Neural progenitor cell (in vitro differentiated cells): ENCODE results near the gene UBR3. TPM values are rescaled to one million over a fixed set of nuclear protein-coding genes. Genes with fewer than 3 reads are reported as not detected.
A peak's percentile ranks its signal among the peaks of the same experiment; 100 is the strongest.

Experiments used
- DNase-seq: peaks from one replicate; pipeline ENCODE4 v3.0.0-alpha.2; 2016; ENCODE audit warnings: low spot score
- H2AFZ ChIP-seq: fragments of 200-600 bp; sonication (generic); replicated peaks from 2 replicates; pipeline ENCODE4 v1.6.1; 2016; ENCODE audit warnings: antibody characterized with exemption
- H3F3A ChIP-seq: fragments of 200-600 bp; sonication (generic); 2 replicates; pipeline ENCODE4 v1.6.1; 2016; ENCODE audit warnings: antibody characterized with exemption, low read depth
- H3K27ac ChIP-seq: fragments of 200-600 bp; sonication (generic); 2 replicates; pipeline ENCODE4 v1.5.1; 2016; ENCODE audit warnings: mild to moderate bottlenecking
- H3K27me3 ChIP-seq: fragments of 200-600 bp; sonication (generic); 2 replicates; pipeline ENCODE4 v1.6.1; 2016; ENCODE audit warnings: mild to moderate bottlenecking, moderate library complexity
- H3K36me3 ChIP-seq: fragments of 200-600 bp; sonication (generic); 2 replicates; pipeline ENCODE4 v1.5.1; 2016
- H3K4me1 ChIP-seq: fragments of 200-600 bp; sonication (generic); 2 replicates; pipeline ENCODE4 v1.6.1; 2016; ENCODE audit warnings: mixed run types
- H3K4me2 ChIP-seq: fragments of 200-600 bp; sonication (generic); 2 replicates; pipeline ENCODE4 v1.6.1; 2016
- H3K4me3 ChIP-seq: fragments of 200-600 bp; sonication (generic); 2 replicates; pipeline ENCODE4 v1.5.1; 2016
- H3K79me2 ChIP-seq: fragments of 200-600 bp; sonication (generic); 2 replicates; pipeline ENCODE4 v1.6.1; 2016; ENCODE audit warnings: low read depth
- H3K9ac ChIP-seq: fragments of 200-600 bp; sonication (generic); 2 replicates; pipeline ENCODE4 v1.6.1; 2016
- H3K9me3 ChIP-seq: fragments of 200-600 bp; sonication (generic); 2 replicates; pipeline ENCODE4 v1.5.1; 2016; ENCODE audit warnings: low read depth
- H4K20me1 ChIP-seq: fragments of 200-600 bp; sonication (generic); 2 replicates; pipeline ENCODE4 v1.6.1; 2016; ENCODE audit warnings: low read depth
- H3K27ac Mint-ChIP-seq: 3 replicates; pipeline ENCODE4 v1.8.0; 2021; ENCODE audit warnings: mixed read lengths
- H3K27me3 Mint-ChIP-seq: 2 replicates; pipeline ENCODE4 v1.8.0; 2022; ENCODE audit warnings: low read depth, mild to moderate bottlenecking, inconsistent platforms, moderate library complexity, mixed read lengths; ENCODE audit not compliant: insufficient read depth
- H3K36me3 Mint-ChIP-seq: 3 replicates; pipeline ENCODE4 v1.8.0; 2021; ENCODE audit warnings: mixed read lengths
- H3K4me1 Mint-ChIP-seq: 3 replicates; pipeline ENCODE4 v1.8.0; 2021; ENCODE audit warnings: mixed read lengths
- H3K4me3 Mint-ChIP-seq: 3 replicates; pipeline ENCODE4 v1.8.0; 2021; ENCODE audit warnings: mild to moderate bottlenecking, moderate library complexity, mixed read lengths
- H3K9me3 Mint-ChIP-seq: 3 replicates; pipeline ENCODE4 v1.8.0; 2020; ENCODE audit warnings: mixed read lengths
- CTCF ChIP-seq: fragments of 200-600 bp; sonication (generic); IDR thresholded peaks from 2 replicates; pipeline ENCODE4 v1.5.1; 2017; ENCODE audit warnings: antibody characterized with exemption, mild to moderate bottlenecking
- EZH2 ChIP-seq: fragments of 200-600 bp; sonication (generic); IDR thresholded peaks from 2 replicates; pipeline ENCODE4 v1.6.1; 2017; ENCODE audit warnings: antibody characterized with exemption, mild to moderate bottlenecking, moderate library complexity
- EZH2phosphoT487 ChIP-seq: fragments of 200-600 bp; sonication (generic); IDR thresholded peaks from 2 replicates; pipeline ENCODE4 v1.6.1; 2017; ENCODE audit warnings: antibody characterized with exemption
- total RNA-seq: library from RNA; depleted of rRNA; stranded (reverse); fragments of >200 nt; gene quantifications from 2 replicates; pipeline ENCODE4 v1.2.3, GENCODE V29; 2015; ENCODE audit warnings: low replicate concordance

UBR3 gene
- total RNA-seq, 1 donor from 2014 or later: 31.7 TPM

- Histone ChIP-seq H3K27me3 (no peaks in the 10 kb centered on the region), H3F3A (peaks cover 8% of the 10 kb centered on the region), H3K9ac (no peak overlapping the region), H2AFZ (no peak overlapping the region), H4K20me1 (no peaks in the 10 kb centered on the region), H3K4me1 (peaks cover 12% of the 10 kb centered on the region), H3K9me3 (no peaks in the 10 kb centered on the region), H3K4me3 (no peak overlapping the region), H3K4me2 (no peak overlapping the region), H3K36me3 (no peaks in the 10 kb centered on the region), H3K27ac (no peak overlapping the region), H3K79me2 (no peaks in the 10 kb centered on the region)
- DNase-seq: peak; percentile 19
- Mint-ChIP-seq H3K27ac (no peak overlapping the region), H3K27me3 (no peaks in the 10 kb centered on the region), H3K4me1 (peaks cover 18% of the 10 kb centered on the region), H3K9me3 (no peaks in the 10 kb centered on the region), H3K4me3 (no peak overlapping the region), H3K36me3 (peaks cover 21% of the 10 kb centered on the region)
- no peak for TF ChIP-seq EZH2
- no peak for TF ChIP-seq CTCF
- no peak for TF ChIP-seq EZH2phosphoT487
These were observed 178.4 kb downstream of the UBR3 start for GRCh38 chr2:170005702-170006101.

DNA sequence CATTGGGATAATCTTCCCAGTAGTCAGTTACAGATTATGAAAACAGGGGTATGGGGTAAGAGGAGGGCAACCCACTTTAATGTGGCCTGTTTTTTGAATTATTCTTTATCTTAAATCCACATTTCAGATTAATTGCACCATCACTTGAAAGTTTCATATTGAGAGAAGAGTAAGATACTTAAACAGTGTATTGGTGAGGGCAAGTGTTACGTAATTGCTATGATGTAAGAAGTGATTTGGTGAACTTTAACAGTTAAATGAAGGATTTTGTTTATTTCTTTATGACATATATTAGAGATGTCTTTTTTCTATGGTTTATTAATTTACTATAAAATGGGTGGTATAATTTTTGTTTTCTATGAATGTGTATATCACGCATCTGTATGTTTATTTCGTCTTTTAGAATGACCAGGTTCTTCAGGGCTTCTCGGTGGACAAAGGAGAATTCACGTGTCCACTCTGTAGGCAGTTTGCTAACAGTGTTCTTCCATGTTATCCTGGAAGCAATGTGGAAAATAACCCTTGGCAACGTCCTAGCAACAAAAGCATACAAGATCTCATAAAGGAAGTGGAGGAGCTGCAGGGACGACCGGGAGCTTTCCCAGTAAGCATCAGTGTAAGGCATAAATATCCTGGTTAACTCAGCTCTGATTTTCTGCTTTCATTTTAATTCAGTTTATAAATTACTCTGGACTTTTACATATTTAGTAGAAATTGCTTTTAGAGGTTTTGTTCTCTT, 179.5 kb downstream of the UBR3 start:
- Mint-ChIP-seq H3K4me3 (no peak overlapping the region), H3K36me3 (peaks cover 21% of the 10 kb centered on the region), H3K4me1 (peaks cover 18% of the 10 kb centered on the region), H3K9me3 (no peaks in the 10 kb centered on the region), H3K27me3 (no peaks in the 10 kb centered on the region), H3K27ac (no peak overlapping the region)
- Histone ChIP-seq H2AFZ (no peak overlapping the region), H3K4me1 (peaks cover 12% of the 10 kb centered on the region), H3K27me3 (no peaks in the 10 kb centered on the region), H4K20me1 (no peaks in the 10 kb centered on the region), H3K9ac (no peak overlapping the region), H3K4me3 (no peak overlapping the region), H3F3A (peaks cover 8% of the 10 kb centered on the region), H3K79me2 (no peaks in the 10 kb centered on the region), H3K4me2 (no peak overlapping the region), H3K36me3 (no peaks in the 10 kb centered on the region), H3K27ac (no peak overlapping the region), H3K9me3 (no peaks in the 10 kb centered on the region)
- DNase-seq: no peak
- TF ChIP-seq EZH2 (no peak), CTCF (no peak), EZH2phosphoT487 (no peak)

- peak overlapping the region; percentile 2 for H3K4me2 ChIP-seq
- no peak overlapping the region for H3K4me3 Mint-ChIP-seq
These were observed 182.0 kb downstream of the UBR3 start for GRCh38 chr2:170009209-170009608.

More at GRCh38 chr2:170009209-170009608, 182.0 kb downstream of the UBR3 start:
- TF ChIP-seq CTCF: no peak
- no peak for TF ChIP-seq EZH2phosphoT487
- TF ChIP-seq EZH2: no peak
- H3K27me3 Mint-ChIP-seq: no peaks in the 10 kb centered on the region
- peaks cover 28% of the 10 kb centered on the region for H3K4me1 Mint-ChIP-seq
- no peaks in the 10 kb centered on the region for H3K9me3 ChIP-seq
- H3K36me3 Mint-ChIP-seq: peaks cover 7% of the 10 kb centered on the region
- no peak overlapping the region for H2AFZ ChIP-seq
- no peaks in the 10 kb centered on the region for H4K20me1 ChIP-seq
- no peak overlapping the region for H3K4me3 ChIP-seq
- peaks cover 8% of the 10 kb centered on the region for H3F3A ChIP-seq
- no peak for DNase-seq
- H3K9ac ChIP-seq: no peak overlapping the region
- H3K27ac Mint-ChIP-seq: peak overlapping the region; percentile 7
- H3K9me3 Mint-ChIP-seq: no peaks in the 10 kb centered on the region
- H3K79me2 ChIP-seq: no peaks in the 10 kb centered on the region
- peaks cover 19% of the 10 kb centered on the region for H3K4me1 ChIP-seq
- no peaks in the 10 kb centered on the region for H3K27me3 ChIP-seq
- H3K36me3 ChIP-seq: no peaks in the 10 kb centered on the region
- H3K27ac ChIP-seq: peak overlapping the region; percentile 13
